ENCODE data around the gene BLID. TPM values are rescaled to one million over a fixed set of nuclear protein-coding genes. Genes with fewer than 3 reads are reported as not detected.

The BLID gene
- total RNA-seq, 2 experiments from 2014 or later, result not detected

Small RNA genes lying within 50 kb of the gene (microRNA-seq; reads per million reads assigned to microRNA genes)
- gene MIR100 (ENCODE audit: borderline microRNAs expressed, borderline replicate concordance) (21.4 reads per million, percentile 36 among the genes with 10 or more reads in this experiment), gene MIR125B1 (ENCODE audit: borderline microRNAs expressed, borderline replicate concordance) (9.3 reads per million, percentile 19 among the genes with 10 or more reads in this experiment), gene MIRLET7A2 (ENCODE audit: borderline microRNAs expressed, borderline replicate concordance) (48.3 reads per million, percentile 50 among the genes with 10 or more reads in this experiment)

Measured in activated naive CD4-positive, alpha-beta T cell treated with anti-CD3 and anti-CD28 coated beads for 36 hours (primary cell).